OCI-LY7 (cell line): ENCODE results near the gene CALHM2.

Experiments used
- CTCF ChIP-seq: fragments of 200-600 bp; sonication (generic); conservative IDR thresholded peaks from 2 replicates; pipeline ENCODE4 v1.5.1; 2014; ENCODE audit warnings: mild to moderate bottlenecking, antibody characterized with exemption, low read length, moderate library complexity, mixed read lengths
- EZH2phosphoT487 ChIP-seq: fragments of 200-600 bp; sonication (generic); IDR thresholded peaks from 2 replicates; pipeline ENCODE4 v1.6.1; 2018; ENCODE audit warnings: low read depth, borderline replicate concordance, mild to moderate bottlenecking, mixed run types, antibody characterized with exemption, low read length, moderate library complexity, mixed read lengths

DNA sequence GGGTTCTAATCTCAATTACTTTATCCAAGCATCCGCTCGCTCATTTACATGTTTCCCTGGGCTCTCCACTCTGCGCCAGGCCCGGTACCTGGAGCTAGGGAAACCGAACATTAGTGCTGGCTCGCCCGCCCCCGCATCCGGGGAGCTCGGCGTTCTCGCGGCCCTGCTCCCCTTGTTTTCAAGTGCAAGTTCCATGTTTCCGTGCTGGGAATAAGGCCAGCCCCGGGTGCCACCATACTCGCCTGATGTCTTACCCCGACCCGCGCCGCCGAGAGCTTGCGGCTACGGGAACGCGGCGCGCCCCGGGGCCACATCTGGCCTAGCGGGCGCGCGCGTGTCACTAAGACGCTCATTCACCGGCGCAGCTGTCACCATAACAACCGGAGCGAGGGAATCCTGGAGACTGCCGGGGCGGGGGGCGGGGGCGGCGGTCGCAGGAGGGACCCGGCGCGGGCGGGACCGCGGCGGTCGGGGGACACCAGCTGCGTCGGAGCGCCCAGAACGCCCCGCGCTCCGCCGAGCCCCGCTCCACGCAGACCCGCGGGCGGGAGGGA is 41.3 kb upstream of the CALHM2 start, which contains the start of gene NEURL1:
- TF ChIP-seq CTCF (no peak), EZH2phosphoT487 (no peak)
